Measurements from ENCODE around the gene BEST1. TPM values are rescaled to one million over a fixed set of nuclear protein-coding genes. Genes with fewer than 3 reads are reported as not detected.

Gene BEST1
- total and polyA plus RNA-seq, 2 of the 13 experiments (the other 11 are each of a cell fraction or from before 2014, with no cell fraction given), result 0.09 to 0.65 TPM

GRCh38 chr11:61923166-61924063, 26.7 kb upstream of the BEST1 start (continued):
- TF ChIP-seq ZGPAT (CRISPR knock-in tag; IDR thresholded peaks at IDR 0.05) (peak; percentile 65; the same call in 1 of the 2 replicates), ZNF230 (CRISPR knock-in tag; IDR thresholded peaks at IDR 0.05) (no peak; the same call in 1 of the 2 replicates), NFYC (CRISPR knock-in tag; IDR thresholded peaks at IDR 0.05) (no peak), PHB2 (IDR thresholded peaks at IDR 0.05; ENCODE audit: partially characterized antibody) (no peak)

GRCh38 chr11:61924064-61924455, 26.1 kb upstream of the BEST1 start:
- H3K36me3 ChIP-seq (replicated peaks in 1 of 2; ENCODE audit: control insufficient read depth in 1 of 2, insufficient read depth in 2 of 2, low read length in 2 of 2), result no peaks in the 10 kb centered on the region
- H3K27ac ChIP-seq (ENCODE audit: extremely low read length, insufficient read depth, low read length), result peak overlapping the region; percentile 75
- WGBS (ENCODE audit: low lambda C conversion rate), result 25% methylated on average over 5 of the region's 6 CpGs
- H3K27me3 ChIP-seq (ENCODE audit: control insufficient read depth in 1 of 2, insufficient read depth in 2 of 2, low read length in 2 of 2), result peaks cover 6 to 18% of the 10 kb centered on the region in 2 experiments
- CTCF ChIA-PET (ENCODE audit: low intra/inter-chr PET ratio, low total read pairs), result interaction anchor here (0.8 to 1.3 kb wide), 2 partner anchors 25 to 26 kb away, joined by 3 to 4 read pairs; no protein-coding TSS in a partner anchor
- TSS peak; percentile 89 for BruUV-seq (replicated peaks)
- POLR2A ChIA-PET, result interaction anchor here (0.9 to 3.7 kb wide), 20 partner anchors 12 to 157 kb away, joined by 3 to 37 read pairs (median 4); partner anchors contain the start of genes BEST1, FEN1 and FTH1
- peaks cover 43% of the 10 kb centered on the region for H3K4me1 ChIP-seq (ENCODE audit: insufficient read depth, low read length)
- H3K4me3 ChIP-seq (replicated peaks in 1 of 3; ENCODE audit: insufficient read depth in 1 of 3, low read depth in 2 of 3, low read length in 3 of 3), result peak overlapping the region; percentile 27 to 66 (median 42); a peak in 5 of 6 replicates
- H3K4me2 ChIP-seq (ENCODE audit: low read depth, low read length), result peak overlapping the region; percentile 87
- FAIRE-seq (no peak), DNase-seq (ENCODE audit: low spot score) (no peak), ATAC-seq (peak; percentile 32)
- peak overlapping the region; percentile 63 for H3K9ac ChIP-seq (ENCODE audit: insufficient read depth, low read depth, low read length)
- no peak overlapping the region for H2AFZ ChIP-seq (ENCODE audit: low read length)
- TF ChIP-seq ARNTL (CRISPR knock-in tag; IDR thresholded peaks at IDR 0.05) (0 out of 2 replicates have a peak, but pooled peaks have one; percentile 10), TBX3 (IDR thresholded peaks at IDR 0.05; ENCODE audit: borderline replicate concordance) (no peak), ZNF768 (CRISPR knock-in tag; IDR thresholded peaks at IDR 0.05) (peak; percentile 79; the same call in 1 of the 2 replicates), MED8 (CRISPR knock-in tag; IDR thresholded peaks at IDR 0.05; ENCODE audit: insufficient replicate concordance) (peak; percentile 2), MTF2 (CRISPR knock-in tag; IDR thresholded peaks at IDR 0.05; ENCODE audit: borderline replicate concordance) (0 out of 2 replicates have a peak, but pooled peaks have one; percentile 36), FOXP1 (IDR thresholded peaks at IDR 0.05) (no peak), FOXP1 (CRISPR knock-in tag; IDR thresholded peaks at IDR 0.05) (no peak), ELF3 (CRISPR knock-in tag; IDR thresholded peaks at IDR 0.05) (0 out of 2 replicates have a peak, but pooled peaks have one; percentile 3)
- H3K79me2 ChIP-seq (ENCODE audit: insufficient read depth, low read length), result no peaks in the 10 kb centered on the region
- in situ Hi-C loops (cut with HindIII; ENCODE audit: extremely low pct_ligation_motif_present, low pct_unique_long_range_greater_than_20kb), result no loop called here
- H4K20me1 ChIP-seq (ENCODE audit: insufficient read depth, low read length), result no peaks in the 10 kb centered on the region
- no peaks in the 10 kb centered on the region for H3K9me3 ChIP-seq (ENCODE audit: low read length)
- intact Hi-C loops (cut with micrococcal nuclease; ENCODE audit: unreplicated experiment), result no loop called here
